Body of pancreas (tissue), 4 donors: ENCODE results near the gene GPC1. TPM values are rescaled to one million over a fixed set of nuclear protein-coding genes. Genes with fewer than 3 reads are reported as not detected.

Experiments used
- ATAC-seq: fragments of 150-250 bp; one replicate; pipeline ENCODE4 v1.9.1; 2016
- DNase-seq, 4 donors: peaks; one replicate each; pipeline ENCODE4 v3.0.0-alpha.2; 2019
- H3K27ac ChIP-seq, 4 donors: fragments of 200-600 bp; sonication (generic); 1 replicate in 3 of 4; 2 replicates in 1 of 4; pipeline versions ENCODE4 v1.5.1 to v1.6.1; 2016 to 2019; ENCODE audit warnings: mild to moderate bottlenecking in 1 of 4, mixed read lengths in 1 of 4, moderate library complexity in 1 of 4
- H3K27me3 ChIP-seq, 2 donors: fragments of 200-600 bp; sonication (generic); one replicate each; pipeline ENCODE4 v1.6.0; 2016; ENCODE audit warnings: mild to moderate bottlenecking in 1 of 2
- H3K36me3 ChIP-seq, 2 donors: fragments of 200-600 bp; sonication (generic); replicated peaks in 1 of 2; 2 replicates each; pipeline ENCODE4 v1.5.1; 2016; ENCODE audit warnings: low read depth in 2 of 2; ENCODE audit not compliant: insufficient read depth in 1 of 2
- H3K4me1 ChIP-seq: fragments of 200-600 bp; sonication (generic); one replicate; pipeline ENCODE4 v1.6.0; 2016
- H3K4me3 ChIP-seq, 2 donors: fragments of 200-600 bp; sonication (generic); 1 replicate in 1 of 2; 2 replicates in 1 of 2; pipeline ENCODE4 v1.5.1; 2016 to 2019
- H3K9me3 ChIP-seq, 3 donors: fragments of 200-600 bp; sonication (generic); 1 replicate in 2 of 3; 2 replicates in 1 of 3; pipeline ENCODE4 v1.5.1; 2016
- CTCF ChIP-seq, 7 experiments: fragments of 450-650 bp in 4 of 7; fragments of 200-600 bp in 3 of 7; sonication (generic) in 3 of 7; IDR thresholded peaks; one replicate each; pipeline ENCODE4 v1.5.1; 2016 to 2019; ENCODE audit warnings: antibody characterized with exemption in 7 of 7
- POLR2A ChIP-seq, 3 donors: fragments of 450-650 bp; IDR thresholded peaks; one replicate each; pipeline ENCODE4 v1.6.1; 2016; ENCODE audit warnings: antibody characterized with exemption in 3 of 3, mild to moderate bottlenecking in 2 of 3
- WGBS, 2 donors: methylation state at CpG; one replicate each; pipeline ENCODE4 v1.1.5; 2017; 5-methylcytosine and 5-hydroxymethylcytosine counted together
- intact Hi-C: fragments of 100-400 bp; cut with DNase I; formaldehyde crosslinking; loops from one replicate; pipeline ENCODE4 v1.15.1; 2023
- total RNA-seq, 2 donors: library from RNA; depleted of rRNA; stranded (reverse); fragments of >200 nt; gene quantifications; one replicate each; pipeline ENCODE4 v1.1.0, GENCODE V29; 2016

Gene GPC1
- total RNA-seq, 2 donors from 2014 or later: 23.3 to 30.7 TPM

DNA sequence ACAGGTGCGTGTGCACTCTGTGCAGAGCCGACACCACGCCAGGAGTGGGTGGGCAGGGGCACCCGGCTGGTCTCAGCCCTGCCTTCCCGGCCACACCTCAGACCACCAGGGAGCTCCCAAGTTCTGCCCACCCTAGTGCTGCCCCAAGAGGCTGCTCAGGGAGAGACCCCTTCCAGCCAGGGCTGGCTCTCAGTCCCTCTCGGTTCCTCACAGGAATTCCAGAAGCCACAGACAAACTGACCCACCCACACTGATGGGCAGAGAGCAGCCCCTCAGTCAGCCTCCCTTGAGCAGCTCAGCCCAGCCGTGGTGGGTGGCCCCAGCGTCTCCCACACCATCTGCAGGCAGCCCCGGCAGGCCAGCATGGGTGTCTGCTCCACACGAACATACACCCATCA lies 33.8 kb downstream of the GPC1 start:
- no peak for TF ChIP-seq CTCF (IDR thresholded peaks at IDR 0.05)
- TF ChIP-seq POLR2A (IDR thresholded peaks at IDR 0.05): no peak
- no peaks in the 10 kb centered on the region for H3K36me3 ChIP-seq
- DNase-seq (peak in 1 of 4 donors; percentile 1), ATAC-seq (no peak)
- no peaks in the 10 kb centered on the region for H3K27me3 ChIP-seq
- WGBS, 2 donors: 48 to 57% methylated on average over 8 to 10 of the region's 10 CpGs
- no peak overlapping the region for H3K27ac ChIP-seq
- H3K9me3 ChIP-seq: no peaks in the 10 kb centered on the region
- H3K4me1 ChIP-seq: no peaks in the 10 kb centered on the region
- no peak overlapping the region for H3K4me3 ChIP-seq
- intact Hi-C loops: no loop called here

DNA sequence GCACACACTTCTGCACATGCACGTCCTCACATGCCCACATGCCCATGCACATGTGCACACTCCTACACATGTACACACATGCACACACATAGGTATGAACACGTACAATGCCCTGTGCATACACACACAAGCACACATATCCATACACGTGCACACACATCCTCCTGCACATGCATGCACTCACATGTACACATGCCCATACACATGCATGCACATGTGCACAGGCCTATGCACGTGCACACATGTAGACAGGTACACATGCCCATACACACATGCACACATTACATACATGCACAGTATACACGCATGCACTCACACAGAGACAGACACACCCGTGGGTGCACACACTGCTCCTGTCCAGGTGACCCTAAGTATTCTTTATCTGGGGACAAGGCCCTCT lies 34.3 kb downstream of the GPC1 start:
- H3K36me3 ChIP-seq: no peaks in the 10 kb centered on the region
- peak in 1 of 4 donors; percentile 1 for DNase-seq

GRCh38 chr2:240472078-240472790 lies 36.8 kb downstream of the GPC1 start:
- H3K9me3 ChIP-seq: no peaks in the 10 kb centered on the region
- intact Hi-C loops: no loop called here
- H3K27ac ChIP-seq: no peak overlapping the region
- no peaks in the 10 kb centered on the region for H3K4me1 ChIP-seq
- no peaks in the 10 kb centered on the region for H3K27me3 ChIP-seq
- TF ChIP-seq POLR2A (IDR thresholded peaks at IDR 0.05) (no peak), CTCF (IDR thresholded peaks at IDR 0.05) (no peak)
- DNase-seq (no peak), ATAC-seq (no peak)
- H3K36me3 ChIP-seq: no peaks in the 10 kb centered on the region
- no peak overlapping the region for H3K4me3 ChIP-seq
- WGBS, 2 donors: 93% methylated on average over 11 of the region's 11 CpGs; no CpG with 5 or more reads in 1 of the 2 donors

More for the DNA sequence above, 34.3 kb downstream of the GPC1 start:
- ATAC-seq: no peak
- Histone ChIP-seq H3K4me3 (no peak overlapping the region), H3K4me1 (no peaks in the 10 kb centered on the region), H3K27me3 (no peaks in the 10 kb centered on the region), H3K27ac (no peak overlapping the region), H3K9me3 (no peaks in the 10 kb centered on the region)
- TF ChIP-seq POLR2A (IDR thresholded peaks at IDR 0.05) (no peak), CTCF (IDR thresholded peaks at IDR 0.05) (no peak)
- 84 to 94% methylated on average over 6 of the region's 6 CpGs for WGBS, 2 donors
- intact Hi-C loops: no loop called here

DNA sequence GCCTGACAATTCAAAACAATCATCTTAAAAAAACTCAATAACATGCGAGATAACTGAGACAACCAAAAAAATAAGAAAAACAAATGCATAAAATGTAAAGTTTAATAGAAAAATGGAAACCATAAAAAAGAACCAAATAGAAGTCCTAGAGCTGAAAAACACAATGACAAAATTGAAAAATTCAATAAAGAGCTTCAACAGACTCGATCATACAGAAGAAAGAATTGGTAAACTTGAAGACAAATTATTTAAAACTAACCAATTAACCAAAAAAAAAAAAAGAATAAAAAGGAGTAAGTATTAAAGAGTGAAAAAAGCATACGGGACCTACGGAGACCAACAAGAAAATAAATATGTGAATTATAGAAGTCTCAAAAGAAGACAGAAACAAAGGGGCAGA lies 37.7 kb downstream of the GPC1 start:
- WGBS, 2 donors: 94 to 98% methylated on average over 4 of the region's 4 CpGs
- intact Hi-C loops: no loop called here

DNA sequence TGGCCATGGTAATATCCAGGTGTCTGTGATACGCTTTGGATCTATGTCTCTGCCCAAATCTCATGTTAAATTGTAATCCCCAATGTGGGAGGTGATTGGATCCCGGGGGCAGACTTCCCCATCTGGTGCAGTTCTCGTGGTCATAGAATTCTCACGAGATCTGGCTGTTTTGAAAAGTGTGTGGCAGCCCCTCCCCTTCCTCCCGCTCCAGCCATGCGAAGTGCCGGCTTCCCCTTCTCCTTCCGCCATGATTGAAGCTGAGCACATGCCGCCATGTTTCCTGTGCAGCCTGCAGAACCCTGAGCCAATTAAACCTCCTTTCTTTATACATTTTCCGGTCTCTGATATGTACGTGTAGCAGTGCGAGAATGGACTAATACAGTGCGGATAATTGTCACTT lies 42.5 kb downstream of the GPC1 start:
- ATAC-seq (no peak), DNase-seq (no peak)
- Histone ChIP-seq H3K27me3 (no peaks in the 10 kb centered on the region), H3K36me3 (no peaks in the 10 kb centered on the region), H3K27ac (no peak overlapping the region), H3K9me3 (no peaks in the 10 kb centered on the region), H3K4me1 (no peaks in the 10 kb centered on the region), H3K4me3 (no peak overlapping the region)
- no peak for TF ChIP-seq POLR2A (IDR thresholded peaks at IDR 0.05)
- TF ChIP-seq CTCF (IDR thresholded peaks at IDR 0.05): no peak
- intact Hi-C loops: no loop called here
- WGBS, 2 donors: 83 to 89% methylated on average over 13 of the region's 13 CpGs

More for the DNA sequence above, 37.7 kb downstream of the GPC1 start:
- ATAC-seq (no peak), DNase-seq (no peak)
- Histone ChIP-seq H3K9me3 (no peaks in the 10 kb centered on the region), H3K27ac (no peak overlapping the region), H3K27me3 (no peaks in the 10 kb centered on the region), H3K36me3 (no peaks in the 10 kb centered on the region), H3K4me1 (no peaks in the 10 kb centered on the region), H3K4me3 (no peak overlapping the region)
- TF ChIP-seq POLR2A (IDR thresholded peaks at IDR 0.05): no peak
